HG03558 (cell line): ENCODE data around the gene IRF2BPL.

Experiments used
- ATAC-seq: cut with Tn5 transposase; IDR thresholded peaks from one replicate; pipeline ENCODE4 v1.9.1; 2021; ENCODE audit warnings: moderate number of reproducible peaks; ENCODE audit not compliant: unreplicated experiment; ENCODE audit errors: extremely low read depth

The IRF2BPL gene

GRCh38 chr14:77014734-77015133 is 13.8 kb downstream of the IRF2BPL start:
- no peak for ATAC-seq

GRCh38 chr14:77014004-77014604 is 14.4 kb downstream of the IRF2BPL start:
- ATAC-seq = no peak

DNA sequence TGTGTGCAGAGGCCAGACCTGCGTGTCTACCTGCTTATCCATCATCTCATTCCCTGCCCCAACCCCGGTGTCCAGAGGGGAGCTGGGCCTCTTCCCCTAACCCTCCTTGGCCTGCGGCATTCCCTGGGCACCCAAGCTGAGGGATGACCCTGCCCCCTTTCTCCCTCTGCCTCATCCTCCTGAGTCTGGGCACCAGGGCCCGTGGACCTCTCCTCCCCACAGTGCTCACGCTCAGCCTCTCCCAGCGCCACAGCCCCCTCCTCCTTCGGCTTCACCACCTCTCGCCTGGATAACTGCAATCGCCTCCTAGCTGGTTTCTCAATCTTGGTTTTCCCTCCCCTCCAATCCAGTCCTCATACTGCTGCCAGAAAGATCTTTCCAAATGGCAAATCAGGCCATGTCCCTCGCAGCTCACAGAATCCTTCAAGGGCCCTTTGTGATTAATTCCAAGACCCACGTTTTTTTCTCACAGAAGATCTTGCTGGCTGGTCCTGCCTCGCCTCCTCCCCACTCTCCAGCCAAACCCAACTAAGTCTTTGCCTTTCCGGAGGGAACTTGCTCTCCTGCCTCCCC is 16.2 kb downstream of the IRF2BPL start:
- ATAC-seq = no peak

DNA sequence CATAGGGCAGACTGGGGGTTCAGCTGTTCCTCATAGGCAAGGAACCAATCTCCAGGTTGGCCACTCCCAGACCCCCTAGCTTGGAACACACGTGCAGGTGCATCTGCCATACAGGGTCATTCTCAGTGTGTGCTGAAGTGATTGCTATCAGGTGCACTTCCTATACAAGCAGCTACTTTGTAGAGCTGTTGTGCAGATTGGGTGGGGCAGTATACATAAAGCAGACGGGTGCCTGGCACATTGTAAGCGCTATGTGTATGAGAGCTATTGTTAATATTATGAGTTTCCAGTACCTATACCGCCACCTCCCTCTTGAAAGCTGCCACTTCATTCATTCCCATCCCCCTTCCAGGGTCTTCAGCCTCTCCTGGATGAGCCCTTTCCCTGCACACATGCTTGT is 17.3 kb downstream of the IRF2BPL start:
- ATAC-seq = no peak

- ATAC-seq = no peak
Measured at GRCh38 chr14:77009014-77009413, 19.5 kb downstream of the IRF2BPL start.

- ATAC-seq = no peak
Measured at GRCh38 chr14:77008541-77008940, 20.0 kb downstream of the IRF2BPL start.

DNA sequence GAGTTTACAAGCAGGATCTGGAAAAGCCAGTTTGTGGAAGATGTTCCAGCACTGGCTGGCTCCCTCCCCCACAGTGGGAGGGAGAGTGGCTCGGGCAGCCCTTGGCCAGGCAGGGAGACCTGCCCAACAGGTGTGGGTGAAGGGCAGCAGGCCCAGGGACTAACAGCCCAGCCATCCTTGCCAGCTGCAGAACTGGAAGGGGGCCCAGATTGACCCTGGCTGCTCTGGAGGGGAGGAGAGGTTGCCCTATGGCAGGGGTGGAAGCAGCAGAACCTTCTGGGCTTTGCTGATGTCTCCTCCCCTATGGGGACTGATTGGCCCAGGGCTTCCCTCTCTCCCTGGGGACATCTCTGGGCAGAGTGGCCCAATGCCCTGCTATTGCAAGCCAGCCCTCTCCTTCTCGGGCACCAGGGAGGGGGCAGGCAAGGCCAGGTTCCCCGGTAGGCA is 20.5 kb downstream of the IRF2BPL start:
- ATAC-seq = no peak

DNA sequence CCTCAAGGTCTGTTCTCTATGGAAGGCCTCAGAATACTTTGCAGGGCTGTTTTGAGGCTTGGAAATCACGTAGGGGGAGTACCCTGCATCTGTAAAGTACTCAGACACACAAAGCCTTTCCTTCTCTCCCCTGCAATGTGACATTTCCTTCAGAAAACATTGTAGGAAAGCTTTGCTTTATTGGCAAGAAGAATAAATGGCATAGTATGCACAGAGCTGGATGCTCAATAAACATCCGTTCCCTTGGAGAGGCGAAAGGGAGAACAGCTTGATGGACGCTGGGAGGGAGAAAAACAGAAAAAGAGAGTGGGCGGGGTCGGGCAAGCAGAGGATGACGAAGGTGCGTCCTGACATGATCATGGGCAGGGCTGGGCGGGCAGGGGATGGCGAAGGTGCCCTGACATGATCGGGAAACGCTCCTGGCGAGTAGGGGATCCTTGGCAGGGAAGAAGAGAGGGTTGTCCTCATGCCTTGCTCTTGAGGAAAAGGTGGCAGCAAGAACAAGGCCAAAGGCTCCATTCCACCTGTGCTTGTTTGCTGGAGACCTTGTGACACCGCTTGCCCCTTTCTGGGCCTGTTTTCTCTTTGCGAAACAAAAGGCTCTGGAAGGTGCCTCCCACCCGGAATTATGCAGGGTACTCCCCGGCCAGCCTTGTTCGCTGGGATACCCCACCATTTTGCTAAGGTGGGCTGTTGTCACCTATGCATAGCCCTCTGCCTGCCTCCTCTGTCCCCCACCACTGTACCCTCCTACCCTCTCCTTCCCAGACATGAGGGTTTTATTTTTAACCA is 21.1 kb downstream of the IRF2BPL start:
- ATAC-seq = no peak

DNA sequence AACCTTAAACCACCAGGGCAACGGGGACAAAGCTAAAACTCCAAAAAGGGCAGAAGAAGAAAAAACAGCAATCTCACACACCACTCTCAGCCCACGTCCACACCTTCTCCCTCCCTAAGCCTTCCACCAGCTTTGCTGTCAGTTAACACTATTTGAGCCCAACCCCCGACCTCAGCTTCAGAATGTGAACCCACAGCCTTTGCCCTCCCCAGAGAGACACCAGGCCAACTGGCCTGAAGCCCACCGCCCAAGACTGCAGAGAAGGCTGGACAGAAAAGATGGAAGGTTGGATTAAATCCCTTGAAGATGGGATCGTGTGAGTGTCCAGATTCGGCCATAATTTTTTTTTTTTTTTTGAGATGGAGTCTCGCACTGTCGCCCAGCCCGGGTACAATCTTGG is 22.4 kb downstream of the IRF2BPL start:
- no peak for ATAC-seq

- ATAC-seq = no peak
Measured at GRCh38 chr14:77005559-77005958, 22.9 kb downstream of the IRF2BPL start.

GRCh38 chr14:77004711-77005460 is 23.6 kb downstream of the IRF2BPL start:
- ATAC-seq = no peak

GRCh38 chr14:77003960-77004710 is 24.4 kb downstream of the IRF2BPL start:
- no peak for ATAC-seq

DNA sequence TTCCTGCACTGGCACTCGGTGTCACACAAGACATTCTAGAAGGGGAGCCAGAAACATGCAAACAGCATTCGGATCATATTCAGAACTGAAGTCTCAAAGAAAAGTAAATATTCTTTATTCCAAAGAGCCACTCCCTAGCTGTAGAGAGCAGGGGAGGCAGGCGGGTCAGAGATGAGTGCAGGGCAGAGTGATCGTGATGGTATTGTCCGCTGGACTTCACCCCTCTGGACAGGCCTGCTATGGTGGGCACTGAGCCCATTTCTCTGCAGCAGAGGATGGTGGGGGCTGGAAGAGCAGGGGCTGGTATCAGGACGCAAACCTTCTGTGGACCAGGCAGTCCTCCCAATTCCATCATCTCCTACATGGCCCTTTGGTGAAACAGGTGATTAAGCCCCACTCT is 25.6 kb downstream of the IRF2BPL start:
- ATAC-seq = no peak

DNA sequence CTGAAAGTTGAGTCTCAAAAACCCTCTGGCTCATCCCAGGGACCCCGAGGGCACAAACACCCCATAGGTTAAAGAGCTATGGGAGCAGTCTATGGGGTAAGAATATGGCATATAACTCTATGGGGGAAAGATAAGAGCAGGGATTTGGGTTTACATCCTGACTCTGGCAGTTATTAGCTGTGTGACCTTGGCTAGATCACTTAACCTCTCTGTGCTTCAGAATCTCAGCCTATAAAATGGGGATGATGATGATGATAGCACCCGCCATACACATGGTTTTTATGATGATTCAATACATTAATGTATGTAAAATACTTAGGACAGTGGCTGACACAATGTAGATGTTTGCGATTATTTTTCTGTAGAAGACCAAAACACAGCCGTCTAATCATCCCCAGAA is 26.2 kb downstream of the IRF2BPL start:
- ATAC-seq = no peak

DNA sequence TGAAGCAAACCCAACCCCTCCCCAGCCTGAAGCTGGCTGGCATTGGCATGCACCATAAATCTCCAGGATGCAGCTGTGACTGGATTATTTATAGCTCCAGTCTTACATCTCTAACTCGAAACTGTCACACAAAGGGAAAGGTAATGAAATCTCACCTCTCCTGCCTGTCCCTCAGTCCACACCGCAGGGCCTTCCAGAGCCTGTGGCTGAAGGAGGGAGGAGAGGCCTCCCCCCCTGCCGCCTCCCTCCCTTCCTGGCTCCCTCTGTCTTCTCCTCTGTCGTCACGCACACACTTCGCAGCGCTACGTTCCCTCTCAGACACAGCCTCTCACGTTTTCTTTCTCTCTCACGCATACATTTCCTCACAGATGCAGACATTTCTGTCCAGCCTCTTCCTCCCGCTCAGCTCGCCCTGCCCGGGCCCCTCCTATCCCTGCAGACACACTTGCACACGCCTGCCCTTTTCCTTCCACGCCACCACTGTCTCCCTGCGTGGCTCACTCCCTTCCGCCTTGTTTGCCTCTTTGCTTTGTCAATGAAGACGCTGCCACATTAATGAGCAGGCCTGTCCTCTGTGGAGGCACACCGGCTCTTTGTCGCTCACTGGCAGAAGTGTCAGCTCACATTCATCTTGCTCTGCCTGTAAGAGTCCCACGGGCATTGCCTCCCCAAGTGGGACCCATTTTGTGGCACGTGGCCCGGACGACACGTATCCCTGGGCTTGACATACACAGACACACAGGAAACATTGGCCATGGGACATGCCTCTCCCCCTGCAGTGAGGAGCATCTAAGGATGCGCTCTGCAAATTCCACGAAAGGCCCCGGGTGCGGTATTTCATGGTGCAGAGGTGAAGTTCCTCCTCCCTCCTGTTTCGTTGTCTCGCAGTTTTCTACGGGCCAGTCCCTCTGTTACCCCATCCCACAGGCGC is 27.9 kb downstream of the IRF2BPL start:
- no peak for ATAC-seq

DNA sequence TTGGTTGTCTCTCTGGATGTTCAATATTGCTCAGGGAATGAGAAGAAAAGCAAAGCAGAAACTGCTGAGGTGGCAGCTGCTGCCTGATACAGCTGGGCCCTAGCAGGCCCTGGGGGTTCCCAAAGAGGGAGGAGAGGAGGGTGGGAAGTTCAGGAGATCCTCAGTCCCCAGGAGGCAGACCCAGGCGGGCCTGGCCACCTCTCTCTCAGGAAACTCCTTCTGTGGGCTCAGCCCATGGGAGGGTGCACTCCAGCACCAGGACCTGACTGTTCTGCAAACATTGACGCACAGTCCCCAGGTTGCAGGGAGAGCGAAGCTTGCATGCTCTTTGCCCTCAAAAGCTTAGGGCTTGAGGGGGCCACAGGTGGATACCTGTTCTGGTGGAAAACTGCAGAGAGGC is 29.6 kb downstream of the IRF2BPL start:
- ATAC-seq = no peak

DNA sequence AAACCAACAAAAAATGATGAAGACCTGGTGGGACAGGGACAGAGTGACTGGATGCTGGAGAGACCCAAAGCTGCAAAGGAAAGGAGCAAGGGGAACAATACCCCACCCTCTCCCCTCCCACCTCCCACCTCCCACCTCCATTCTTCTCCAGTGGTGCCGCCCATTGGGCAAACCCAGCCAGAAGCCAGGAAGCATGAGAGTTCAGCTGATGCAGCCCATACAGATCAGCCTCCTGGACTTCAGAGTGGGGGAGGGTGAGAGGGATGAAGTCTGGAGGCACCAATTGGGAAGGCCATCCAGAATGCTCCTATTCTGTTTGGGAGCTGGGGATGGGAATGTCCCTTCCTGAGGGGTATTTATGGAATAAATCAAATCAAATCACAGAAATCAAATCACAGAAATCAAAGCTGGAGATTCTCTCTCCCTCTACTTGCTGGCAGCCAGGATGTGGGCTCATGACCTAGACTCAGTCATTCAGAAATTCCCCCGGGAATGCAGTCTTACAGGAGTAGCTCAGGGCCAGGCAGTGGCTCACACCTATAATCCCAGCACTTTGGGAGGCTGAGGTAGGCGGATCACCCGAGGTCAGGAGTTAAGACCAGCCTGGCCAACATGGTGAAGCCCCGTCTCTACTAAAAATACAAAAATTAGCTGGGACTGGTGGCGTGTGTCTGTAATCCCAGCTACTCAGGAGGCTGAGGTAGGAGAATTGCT is 31.1 kb downstream of the IRF2BPL start:
- no peak for ATAC-seq

DNA sequence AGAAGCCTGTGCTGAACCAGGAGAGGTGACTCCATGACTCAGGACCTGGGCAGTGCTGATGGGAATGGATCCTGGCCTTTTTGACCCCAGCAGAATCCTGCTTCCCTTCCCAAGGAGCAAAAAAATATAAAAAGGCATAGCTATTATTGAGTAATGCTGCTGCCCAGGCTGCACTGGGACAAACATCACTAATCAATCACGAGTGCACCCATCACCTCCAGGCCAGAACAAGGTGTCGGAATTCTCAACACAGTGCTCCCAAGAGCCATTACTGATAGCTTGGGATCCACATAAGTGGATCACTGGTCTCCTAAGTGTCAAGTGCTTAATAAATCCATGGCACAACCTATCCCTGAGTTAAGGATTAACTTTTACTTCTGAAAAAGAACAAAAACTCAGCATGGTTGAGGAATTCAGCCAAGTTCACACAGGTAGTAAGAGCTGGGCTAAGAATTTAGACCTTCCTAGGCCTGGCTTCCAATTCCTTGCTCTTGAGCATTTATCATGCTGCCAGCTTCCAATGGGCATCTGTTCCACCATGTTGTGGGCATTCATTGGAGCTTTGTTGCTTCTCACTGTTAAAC is 31.9 kb downstream of the IRF2BPL start:
- ATAC-seq = no peak
